ENCODE measurements around the gene ENPP4.

- TF ChIP-seq POLR2A (IDR thresholded peaks at IDR 0.05): no peak
- no peak for TF ChIP-seq CTCF (IDR thresholded peaks at IDR 0.05)
- TF ChIP-seq EP300 (IDR thresholded peaks at IDR 0.05): no peak
- no peak for TF ChIP-seq POLR2AphosphoS5 (IDR thresholded peaks at IDR 0.05)
Measured at GRCh38 chr6:46113370-46113769, 16.4 kb upstream of the ENPP4 start.
